Inflammatory macrophage treated with lipopolysaccharide for 4 hours (primary cell): Measurements from ENCODE around the gene GPS2.
"Not testable (repeated sequence)": the region's sequence is repeated elsewhere in the genome, so short reads cannot be mapped to it uniquely, and the experiment has no call there.

Experiments
- DNase-seq: peaks from one replicate; pipeline ENCODE4 v3.0.0-alpha.2; 2020

GPS2 gene

GRCh38 chr17:7336240-7337175 lies 21.3 kb upstream of the GPS2 start, which contains the start of gene ACAP1:
Gene ACAP1, plus strand, starts transcription at chr17:7336529. Its CDS starts 206 bp downstream, at chr17:7336735.
- DNase-seq: peak; percentile 22

- not testable (repeated sequence) for DNase-seq
Observed at GRCh38 chr17:7335765-7336164, 20.6 kb upstream of the GPS2 start.

- no peak for DNase-seq
Observed at GRCh38 chr17:7334938-7335538, 19.9 kb upstream of the GPS2 start.

- not testable (repeated sequence) for DNase-seq
Observed at GRCh38 chr17:7332600-7333069, 17.5 kb upstream of the GPS2 start.

GRCh38 chr17:7332111-7332510 lies 17.0 kb upstream of the GPS2 start:
- DNase-seq: no peak

GRCh38 chr17:7330638-7331015 lies 15.5 kb upstream of the GPS2 start:
- no peak for DNase-seq

GRCh38 chr17:7329997-7330637 lies 15.0 kb upstream of the GPS2 start:
- peak; percentile 80 for DNase-seq

GRCh38 chr17:7329374-7329996 lies 14.3 kb upstream of the GPS2 start:
- peak; percentile 100 for DNase-seq

- DNase-seq: peak; percentile 21
Observed at GRCh38 chr17:7328840-7329373, 13.7 kb upstream of the GPS2 start, which contains the start of gene NEURL4. Gene NEURL4, minus strand, starts transcription at chr17:7329335. Its CDS starts 23 bp downstream, at chr17:7329312.

GRCh38 chr17:7328009-7328408 lies 12.8 kb upstream of the GPS2 start:
- DNase-seq: no peak

GRCh38 chr17:7327501-7327900 lies 12.3 kb upstream of the GPS2 start:
- DNase-seq: no peak

GRCh38 chr17:7327056-7327455 lies 11.9 kb upstream of the GPS2 start:
- no peak for DNase-seq

- DNase-seq: no peak
Observed at GRCh38 chr17:7326186-7326585, 11.0 kb upstream of the GPS2 start.

- DNase-seq: no peak
Observed at GRCh38 chr17:7325031-7325528, 9.9 kb upstream of the GPS2 start.

- no peak for DNase-seq
Observed at GRCh38 chr17:7324438-7324779, 9.2 kb upstream of the GPS2 start.

- peak; percentile 34 for DNase-seq
Observed at GRCh38 chr17:7323731-7324437, 8.7 kb upstream of the GPS2 start.

GRCh38 chr17:7322520-7323194 lies 7.5 kb upstream of the GPS2 start:
- DNase-seq: no peak

- DNase-seq: no peak
Observed at GRCh38 chr17:7321466-7321865, 6.3 kb upstream of the GPS2 start.

GRCh38 chr17:7318121-7318860 lies 3.1 kb upstream of the GPS2 start:
- no peak for DNase-seq

GRCh38 chr17:7317161-7317803 lies 2.1 kb upstream of the GPS2 start:
- DNase-seq: no peak
